ENCODE measurements around the gene IRF7.
"Not testable (repeated sequence)": the region's sequence is repeated elsewhere in the genome, so short reads cannot be mapped to it uniquely, and the experiment has no call there.

IRF7 gene

GRCh38 chr11:615504-616319 lies at the start of gene IRF7:
TSS of gene IRF7 (minus strand) at chr11:615950. CDS start at chr11:615364, 586 bp downstream.
- DNase-seq (ENCODE audit: low read depth in 1 of 2, low spot score in 1 of 2), result peak; percentile 63 to 72

GRCh38 chr11:665062-665703 lies 49.4 kb upstream of the IRF7 start:
- DNase-seq (ENCODE audit: low read depth in 1 of 2, low spot score in 1 of 2), result no peak

- no peak for DNase-seq (ENCODE audit: low read depth in 1 of 2, low spot score in 1 of 2)
Measured at GRCh38 chr11:662689-663274, 47.0 kb upstream of the IRF7 start.

- DNase-seq (ENCODE audit: low read depth in 1 of 2, low spot score in 1 of 2), result no peak
Measured at GRCh38 chr11:660681-661444, 45.1 kb upstream of the IRF7 start.

- DNase-seq (ENCODE audit: low read depth in 1 of 2, low spot score in 1 of 2), result no peak
Measured at GRCh38 chr11:660281-660680, 44.5 kb upstream of the IRF7 start.

GRCh38 chr11:659532-660085 lies 43.9 kb upstream of the IRF7 start:
- no peak for DNase-seq (ENCODE audit: low read depth in 1 of 2, low spot score in 1 of 2)

GRCh38 chr11:657691-658126 lies 42.0 kb upstream of the IRF7 start:
- no peak for DNase-seq (ENCODE audit: low read depth in 1 of 2, low spot score in 1 of 2)

GRCh38 chr11:656866-657265 lies 41.1 kb upstream of the IRF7 start:
- DNase-seq (ENCODE audit: low read depth in 1 of 2, low spot score in 1 of 2), result no peak

- no peak for DNase-seq (ENCODE audit: low read depth in 1 of 2, low spot score in 1 of 2)
Measured at GRCh38 chr11:656426-656825, 40.7 kb upstream of the IRF7 start.

- DNase-seq (ENCODE audit: low read depth in 1 of 2, low spot score in 1 of 2), result no peak
Measured at GRCh38 chr11:655036-655726, 39.4 kb upstream of the IRF7 start.

GRCh38 chr11:654444-654843 lies 38.7 kb upstream of the IRF7 start:
- DNase-seq (ENCODE audit: low read depth in 1 of 2, low spot score in 1 of 2), result not testable (repeated sequence)

GRCh38 chr11:653837-654236 lies 38.1 kb upstream of the IRF7 start:
- no peak for DNase-seq (ENCODE audit: low read depth in 1 of 2, low spot score in 1 of 2)

- not testable (repeated sequence) for DNase-seq (ENCODE audit: low read depth in 1 of 2, low spot score in 1 of 2)
Measured at GRCh38 chr11:653136-653535, 37.4 kb upstream of the IRF7 start.

GRCh38 chr11:650482-650881 lies 34.7 kb upstream of the IRF7 start:
- no peak for DNase-seq (ENCODE audit: low read depth in 1 of 2, low spot score in 1 of 2)

- DNase-seq (ENCODE audit: low read depth in 1 of 2, low spot score in 1 of 2), result not testable (repeated sequence)
Measured at GRCh38 chr11:647672-648158, 32.0 kb upstream of the IRF7 start.

GRCh38 chr11:646214-646613 lies 30.5 kb upstream of the IRF7 start:
- DNase-seq (ENCODE audit: low read depth in 1 of 2, low spot score in 1 of 2), result no peak

GRCh38 chr11:645536-645935 lies 29.8 kb upstream of the IRF7 start:
- DNase-seq (ENCODE audit: low read depth in 1 of 2, low spot score in 1 of 2), result no peak

- no peak for DNase-seq (ENCODE audit: low read depth in 1 of 2, low spot score in 1 of 2)
Measured at GRCh38 chr11:643849-644738, 28.3 kb upstream of the IRF7 start.

- DNase-seq (ENCODE audit: low read depth in 1 of 2, low spot score in 1 of 2), result no peak
Measured at GRCh38 chr11:643366-643765, 27.6 kb upstream of the IRF7 start.

Measured in activated CD4-positive, alpha-beta T cell treated with anti-CD3 and anti-CD28 coated beads, Interleukin-2, amount 50 U/mL, for 24 hours (primary cell).